ENCODE results near the gene NPRL2. TPM values are rescaled to one million over a fixed set of nuclear protein-coding genes. Genes with fewer than 3 reads are reported as not detected.
A peak's percentile ranks its signal among the peaks of the same experiment; 100 is the strongest.

Gene NPRL2
- total RNA-seq, 2 experiments from 2014 or later = 59.8 to 60.3 TPM

DNA sequence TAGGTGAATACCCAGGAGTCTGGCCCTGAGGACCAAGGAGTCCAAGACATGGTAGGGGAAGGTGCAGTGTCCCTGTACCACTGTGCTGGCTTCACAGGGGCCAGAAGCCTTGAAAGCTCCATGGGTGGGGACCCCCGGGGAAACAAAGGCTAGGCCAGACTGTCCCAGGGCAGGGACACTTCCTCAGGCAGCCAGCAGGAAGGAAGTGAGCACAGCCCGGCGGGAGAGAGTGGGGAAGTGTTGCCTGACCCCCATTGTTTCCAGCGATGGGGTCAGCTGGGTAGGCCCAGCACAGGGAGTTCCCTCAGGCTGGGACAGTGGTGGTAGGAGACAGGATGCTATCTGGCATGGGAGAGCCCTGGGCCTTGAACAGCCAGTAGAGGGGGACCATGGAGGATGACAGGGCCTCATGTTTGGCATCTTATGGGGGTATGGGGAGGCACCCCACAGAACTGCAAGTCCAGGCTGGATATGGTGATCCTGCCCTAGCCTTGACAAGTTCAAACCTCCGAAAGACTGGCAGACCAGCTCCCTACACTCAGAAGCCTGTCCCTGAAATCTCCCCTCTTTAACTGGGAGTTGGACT is 26.9 kb downstream of the NPRL2 start:
- DNase-seq (no peak), ATAC-seq (no peak)
- Mint-ChIP-seq H3K27me3 (ENCODE audit: low read depth) (no peaks in the 10 kb centered on the region), H3K36me3 (ENCODE audit: low read depth) (peaks cover 21% of the 10 kb centered on the region), H3K27ac (peak overlapping the region; percentile 43), H3K9me3 (ENCODE audit: insufficient read depth) (no peaks in the 10 kb centered on the region), H3K4me1 (ENCODE audit: low read depth) (peaks cover 46% of the 10 kb centered on the region), H3K4me3 (no peak overlapping the region)
- CTCF ChIA-PET = interaction anchor here (0.5 to 7.4 kb wide), 21 partner anchors 8 to 1931 kb away, joined by 3 to 113 read pairs (median 7); partner anchors contain the start of genes HYAL1, HYAL3, IFRD2 and LSMEM2
- POLR2A ChIA-PET = interaction anchor here (0.8 to 3.8 kb wide), 5 partner anchors 11 to 31 kb away, joined by 4 to 20 read pairs (median 4); partner anchors contain the start of genes HYAL3, IFRD2 and NAA80

DNA sequence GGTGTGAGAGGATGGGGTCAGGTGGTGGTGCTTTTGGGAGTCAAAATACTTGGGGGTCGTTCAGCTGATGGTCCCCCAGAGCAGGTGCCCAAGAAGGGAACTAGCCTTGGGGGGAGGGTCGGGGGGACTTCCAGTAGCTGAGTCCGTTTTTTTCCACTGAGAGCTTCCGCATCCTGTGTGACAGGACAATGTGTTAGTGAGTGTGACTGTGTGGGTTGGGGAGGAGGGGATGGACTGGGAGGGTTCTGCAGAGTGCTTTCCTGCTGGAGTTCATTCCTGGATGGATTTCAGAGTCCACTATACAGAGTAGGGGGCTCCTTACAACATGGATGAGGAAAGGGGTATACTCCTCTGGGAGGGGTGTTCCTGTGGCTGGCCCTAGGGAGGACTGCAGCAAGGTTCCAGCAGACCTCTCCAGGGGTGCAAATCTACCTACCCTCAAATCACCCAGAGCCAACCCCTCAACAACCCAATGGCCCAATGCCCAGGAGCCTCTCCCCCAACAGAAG is 27.4 kb downstream of the NPRL2 start:
- no peaks in the 10 kb centered on the region for H3K9me3 Mint-ChIP-seq (ENCODE audit: insufficient read depth)
- ChIA-PET CTCF (interaction anchor here (1.1 to 7.4 kb wide), 5 partner anchors 8 to 89 kb away, joined by 4 to 113 read pairs (median 17); partner anchors contain the start of genes HYAL1, HYAL3 and NAA80), POLR2A (interaction anchor here (0.8 to 3.8 kb wide), 3 partner anchors 12 to 31 kb away, joined by 4 to 20 read pairs (median 4); partner anchors contain the start of gene IFRD2)
- H3K27ac Mint-ChIP-seq = peak overlapping the region; percentile 43
- no peak overlapping the region for H3K4me3 Mint-ChIP-seq
- H3K4me1 Mint-ChIP-seq (ENCODE audit: low read depth) = peaks cover 44% of the 10 kb centered on the region
- peak; percentile 20 for DNase-seq
- H3K36me3 Mint-ChIP-seq (ENCODE audit: low read depth) = peaks cover 16% of the 10 kb centered on the region
- no peaks in the 10 kb centered on the region for H3K27me3 Mint-ChIP-seq (ENCODE audit: low read depth)
- ATAC-seq = no peak

DNA sequence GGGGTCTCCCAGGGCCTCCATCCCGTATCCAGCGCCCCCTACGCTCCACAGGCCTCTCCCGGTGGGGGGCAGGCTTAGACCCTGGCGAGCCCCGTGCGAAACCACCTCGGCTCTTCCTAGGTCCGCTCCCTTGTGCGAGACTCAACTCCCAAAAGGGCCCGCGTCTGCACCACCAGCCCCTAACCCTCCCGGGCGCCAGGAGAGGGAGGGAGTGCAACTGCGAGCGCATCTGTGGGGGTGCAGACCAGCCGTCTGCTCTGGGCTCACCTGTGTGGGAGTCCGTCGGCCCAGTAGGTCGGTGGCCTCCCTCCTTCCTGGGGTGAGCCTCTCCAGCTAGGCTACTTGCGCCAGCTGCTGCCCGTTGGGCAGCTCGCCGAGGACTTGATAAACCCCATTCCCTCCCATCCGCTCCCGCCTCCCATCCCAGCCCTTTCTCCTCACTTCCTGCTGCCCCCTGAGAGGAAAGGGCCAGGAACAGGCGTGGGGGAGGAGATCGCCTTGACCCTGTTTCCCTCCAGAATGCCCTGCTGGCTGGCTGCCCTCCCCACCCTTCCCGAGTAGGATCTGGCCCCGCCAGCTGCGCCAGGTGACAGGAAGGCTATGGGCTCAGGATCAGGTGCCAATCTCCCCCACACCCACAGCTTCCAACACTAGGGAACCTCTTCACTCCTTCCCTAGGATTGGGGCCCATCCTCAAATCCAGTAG is 28.0 kb downstream of the NPRL2 start, which contains the start of gene HYAL2:
TSS of gene HYAL2 (minus strand) at position 360 of the 706 bp plus-strand sequence. CDS start 2,256 bp downstream, outside the sequence.
- CTCF ChIA-PET = interaction anchor here (1.4 to 7.4 kb wide), 4 partner anchors 15 to 76 kb away, joined by 3 to 113 read pairs (median 30); partner anchors contain the start of genes HYAL1, HYAL3 and NAA80
- H3K27me3 Mint-ChIP-seq (ENCODE audit: low read depth) = no peaks in the 10 kb centered on the region
- POLR2A ChIA-PET = interaction anchor here (0.8 to 3.8 kb wide), 5 partner anchors 12 to 30 kb away, joined by 4 to 20 read pairs (median 4); partner anchors contain the start of genes IFRD2 and RASSF1

DNA sequence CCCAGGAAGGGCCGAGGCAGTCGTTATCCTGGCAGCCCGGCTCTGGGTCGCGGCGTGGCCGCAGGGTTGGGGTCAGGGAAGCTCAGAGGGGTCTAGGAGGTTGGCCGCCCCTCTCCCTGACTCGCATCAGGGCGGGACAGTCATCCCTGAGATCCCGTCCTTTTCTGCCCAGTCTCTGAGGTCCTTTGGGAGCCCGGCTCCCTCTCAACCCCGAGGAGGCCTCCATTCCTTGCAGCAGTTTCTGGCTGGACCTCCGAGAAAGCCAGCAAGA is 28.5 kb downstream of the NPRL2 start:
- no peaks in the 10 kb centered on the region for H3K27me3 Mint-ChIP-seq (ENCODE audit: low read depth)
- peaks cover 14% of the 10 kb centered on the region for H3K36me3 Mint-ChIP-seq (ENCODE audit: low read depth)
- H3K9me3 Mint-ChIP-seq (ENCODE audit: insufficient read depth) = no peaks in the 10 kb centered on the region
- ChIA-PET CTCF (interaction anchor here (1.0 to 7.4 kb wide), 6 partner anchors 15 to 79 kb away, joined by 3 to 113 read pairs (median 4); partner anchors contain the start of genes HYAL1, HYAL3, NAA80 and ZMYND10), POLR2A (interaction anchor here (1.0 to 3.8 kb wide), 4 partner anchors 15 to 30 kb away, joined by 4 to 20 read pairs (median 9); partner anchors contain the start of genes HYAL3, IFRD2, NAA80 and RASSF1)
- no peak for ATAC-seq
- DNase-seq = no peak
- H3K4me1 Mint-ChIP-seq (ENCODE audit: low read depth) = peaks cover 43% of the 10 kb centered on the region
- H3K4me3 Mint-ChIP-seq = peak overlapping the region; percentile 89
- no peak overlapping the region for H3K27ac Mint-ChIP-seq

More for the DNA sequence above, 28.0 kb downstream of the NPRL2 start, which contains the start of gene HYAL2:
- Mint-ChIP-seq H3K36me3 (ENCODE audit: low read depth) (peaks cover 14% of the 10 kb centered on the region), H3K9me3 (ENCODE audit: insufficient read depth) (no peaks in the 10 kb centered on the region), H3K4me3 (peak within 1 kb of the TSS; percentile 89), H3K27ac (peak within 1 kb of the TSS; percentile 95), H3K4me1 (ENCODE audit: low read depth) (peaks cover 44% of the 10 kb centered on the region)
- no peak for ATAC-seq
- no peak for DNase-seq

DNA sequence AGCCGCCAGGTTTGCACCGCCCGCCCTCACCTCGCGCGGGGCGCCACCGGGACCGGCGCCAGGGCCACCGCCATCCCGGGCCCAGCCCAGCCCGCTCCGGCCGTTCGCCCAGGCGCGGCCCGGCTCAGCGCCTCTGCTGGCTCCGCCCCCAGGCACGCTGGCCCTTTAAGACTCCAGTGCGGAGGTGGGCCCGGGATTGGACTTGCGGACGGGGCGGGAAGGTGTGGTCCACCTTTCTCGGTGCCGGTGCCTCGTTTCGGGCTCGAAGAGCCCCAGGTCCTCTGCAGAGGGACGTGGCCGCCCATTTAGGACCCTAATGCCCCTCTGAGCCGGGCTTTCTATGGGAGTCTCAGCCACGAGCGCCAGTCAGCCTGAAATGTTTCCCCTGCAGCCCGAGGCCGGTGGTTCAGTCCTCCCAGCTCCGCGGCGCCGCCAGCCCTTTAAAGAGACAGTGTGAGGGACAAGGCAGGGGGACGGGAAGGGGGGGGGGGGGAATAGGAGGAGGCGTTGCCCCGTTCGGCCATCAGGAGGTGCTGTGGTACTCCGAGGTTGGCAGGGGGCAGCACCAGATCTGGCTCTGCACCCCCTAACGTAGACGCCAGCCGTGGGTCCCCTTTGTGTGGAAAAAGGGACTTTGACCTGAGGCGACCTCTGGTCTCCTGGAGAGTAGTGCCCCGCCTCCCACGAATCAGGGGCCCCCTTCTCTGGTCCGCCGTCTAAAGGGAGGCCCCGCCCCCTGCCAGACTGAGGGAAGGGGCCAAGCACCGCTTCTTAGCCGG is 29.1 kb downstream of the NPRL2 start:
- Mint-ChIP-seq H3K36me3 (ENCODE audit: low read depth) (peaks cover 14% of the 10 kb centered on the region), H3K4me3 (peak overlapping the region; percentile 89), H3K9me3 (ENCODE audit: insufficient read depth) (no peaks in the 10 kb centered on the region), H3K27me3 (ENCODE audit: low read depth) (no peaks in the 10 kb centered on the region), H3K27ac (peak overlapping the region; percentile 95), H3K4me1 (ENCODE audit: low read depth) (peaks cover 43% of the 10 kb centered on the region)
- DNase-seq = peak; percentile 88
- CTCF ChIA-PET = interaction anchor here (0.8 to 7.4 kb wide), 8 partner anchors 15 to 93 kb away, joined by 3 to 113 read pairs (median 4); partner anchors contain the start of genes HYAL1, HYAL3, IFRD2 and NAA80
- POLR2A ChIA-PET = interaction anchor here (1.0 to 3.8 kb wide), 4 partner anchors 16 to 29 kb away, joined by 4 to 20 read pairs (median 9); partner anchors contain the start of genes HYAL3, IFRD2, NAA80 and RASSF1
- ATAC-seq = peak; percentile 82

DNA sequence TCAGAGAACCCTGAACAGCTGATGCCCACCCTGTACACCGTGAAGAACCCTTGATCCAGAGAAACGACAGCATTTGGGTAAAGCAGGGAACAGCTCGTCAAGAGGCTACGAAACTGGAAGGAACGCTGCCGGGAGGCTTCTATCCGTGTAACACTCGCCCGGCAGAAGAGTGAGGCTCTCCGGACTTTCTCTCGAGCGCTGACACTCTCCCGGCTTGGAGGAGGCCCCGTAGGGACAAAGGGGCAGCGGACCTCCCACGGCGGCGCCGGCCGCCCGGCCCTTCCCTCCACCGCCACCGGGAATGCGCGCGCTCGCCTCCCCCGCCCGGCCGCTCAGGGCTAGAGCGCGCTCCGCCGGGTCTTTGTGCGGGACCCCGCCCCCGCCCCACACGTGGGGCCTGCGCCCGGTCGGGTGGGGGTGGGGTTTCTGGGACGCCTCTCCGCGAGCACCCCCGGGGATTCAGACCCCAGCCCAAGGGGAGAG is 29.7 kb downstream of the NPRL2 start:
- POLR2A ChIA-PET = interaction anchor here (1.4 to 3.8 kb wide), 3 partner anchors 16 to 22 kb away, joined by 4 to 20 read pairs (median 14); partner anchors contain the start of genes HYAL3, NAA80 and RASSF1
- Mint-ChIP-seq H3K27ac (peak overlapping the region; percentile 82), H3K36me3 (ENCODE audit: low read depth) (peaks cover 14% of the 10 kb centered on the region), H3K4me1 (ENCODE audit: low read depth) (peaks cover 44% of the 10 kb centered on the region), H3K9me3 (ENCODE audit: insufficient read depth) (no peaks in the 10 kb centered on the region), H3K27me3 (ENCODE audit: low read depth) (no peaks in the 10 kb centered on the region), H3K4me3 (peak overlapping the region; percentile 89)
- peak; percentile 57 for ATAC-seq
- CTCF ChIA-PET = interaction anchor here (0.8 to 7.4 kb wide), 9 partner anchors 16 to 93 kb away, joined by 3 to 113 read pairs (median 3); partner anchors contain the start of genes HYAL1, HYAL3, IFRD2 and NAA80
- DNase-seq = peak; percentile 67

DNA sequence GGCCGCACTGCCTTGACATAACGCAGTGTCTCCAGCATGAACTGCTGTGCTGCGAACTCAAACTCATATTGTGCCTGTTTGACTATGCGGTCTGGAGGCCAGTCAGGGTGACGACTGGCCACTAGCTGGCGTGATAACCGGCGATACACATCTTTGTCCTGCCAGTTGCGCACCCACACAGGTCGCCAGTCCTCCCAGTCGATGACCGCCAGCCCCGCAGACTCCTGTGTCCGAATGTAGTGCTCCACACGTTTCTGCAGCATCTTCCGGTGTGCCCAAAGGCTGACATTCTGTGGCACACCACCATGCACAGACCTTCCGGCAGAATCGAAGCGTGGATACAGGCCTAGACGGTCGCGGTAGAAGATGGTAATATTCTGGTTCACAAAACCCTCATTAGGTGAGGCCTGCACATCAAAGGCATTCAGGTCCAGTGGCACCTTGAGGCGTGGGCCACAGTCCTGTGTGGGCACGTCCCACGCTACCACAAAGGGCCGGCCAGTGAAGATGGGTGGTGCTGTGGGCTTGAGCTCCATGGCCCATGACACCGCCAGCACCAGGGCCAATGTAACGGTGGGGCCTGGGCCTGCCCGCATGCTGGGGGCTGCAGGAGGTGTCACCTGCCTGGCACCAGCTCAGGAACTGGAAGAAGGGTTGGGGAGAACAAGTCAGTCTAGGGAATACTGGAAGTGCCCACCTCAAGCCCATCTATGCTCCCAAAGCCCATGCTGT is 30.5 kb downstream of the NPRL2 start:
- CTCF ChIA-PET = interaction anchor here (1.0 to 7.4 kb wide), 6 partner anchors 8 to 93 kb away, joined by 3 to 113 read pairs (median 6); partner anchors contain the start of genes HYAL1, HYAL3, IFRD2 and NAA80
- no peaks in the 10 kb centered on the region for H3K27me3 Mint-ChIP-seq (ENCODE audit: low read depth)
- peak overlapping the region; percentile 89 for H3K4me3 Mint-ChIP-seq
- peaks cover 14% of the 10 kb centered on the region for H3K36me3 Mint-ChIP-seq (ENCODE audit: low read depth)
- POLR2A ChIA-PET = interaction anchor here (3.3 to 3.5 kb wide), 2 partner anchors 8 to 21 kb away, joined by 13 to 14 read pairs; partner anchors contain the start of genes HYAL3, NAA80 and TUSC2
- peaks cover 50% of the 10 kb centered on the region for H3K4me1 Mint-ChIP-seq (ENCODE audit: low read depth)
- H3K27ac Mint-ChIP-seq = no peak overlapping the region
- DNase-seq (no peak), ATAC-seq (no peak)
- H3K9me3 Mint-ChIP-seq (ENCODE audit: insufficient read depth) = no peaks in the 10 kb centered on the region

DNA sequence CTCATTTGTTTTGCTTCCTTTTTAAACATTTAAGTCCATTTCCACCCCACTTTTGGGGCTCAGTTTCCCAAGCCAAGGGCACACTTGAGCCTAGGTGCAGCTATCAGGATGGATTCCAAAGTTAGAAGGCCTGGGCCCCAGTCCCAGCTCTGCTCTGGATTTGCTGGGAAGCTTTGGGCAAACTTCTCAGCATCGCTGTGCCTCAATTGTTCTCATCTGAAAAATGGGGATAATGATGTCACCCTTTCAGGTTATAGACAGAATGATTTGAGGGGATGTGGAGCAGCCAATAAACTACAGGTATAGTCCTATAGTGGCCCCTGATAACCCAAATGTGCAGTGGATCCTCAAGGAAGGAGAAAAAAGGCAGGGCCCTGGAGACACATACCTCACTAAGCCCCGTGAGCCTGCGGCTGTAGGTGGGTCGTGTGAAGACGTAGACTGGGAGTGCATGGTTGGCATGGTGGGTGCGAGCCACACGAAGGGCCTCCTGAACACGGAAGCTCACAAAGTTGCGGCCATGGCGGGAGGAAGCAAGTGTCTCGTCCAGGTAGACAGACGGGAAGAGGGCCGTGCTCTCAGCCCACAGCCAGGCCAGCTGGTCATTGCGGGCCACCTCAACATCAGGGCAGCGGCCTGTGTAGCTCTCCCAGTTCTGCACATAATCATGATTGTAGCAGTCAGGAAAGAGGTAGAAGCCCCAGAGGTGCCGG is 31.2 kb downstream of the NPRL2 start:
- Mint-ChIP-seq H3K4me3 (peak overlapping the region; percentile 6), H3K27me3 (ENCODE audit: low read depth) (no peaks in the 10 kb centered on the region), H3K4me1 (ENCODE audit: low read depth) (peaks cover 47% of the 10 kb centered on the region), H3K9me3 (ENCODE audit: insufficient read depth) (no peaks in the 10 kb centered on the region), H3K36me3 (ENCODE audit: low read depth) (peaks cover 8% of the 10 kb centered on the region), H3K27ac (no peak overlapping the region)
- ChIA-PET POLR2A (interaction anchor here (1.3 to 3.5 kb wide), 4 partner anchors 9 to 20 kb away, joined by 4 to 14 read pairs (median 11); partner anchors contain the start of genes HYAL3, NAA80 and TUSC2), CTCF (interaction anchor here (1.9 to 7.4 kb wide), 3 partner anchors 8 to 92 kb away, joined by 5 to 113 read pairs (median 5); partner anchors contain the start of genes HYAL1, HYAL3, NAA80 and TUSC2)
- DNase-seq (no peak), ATAC-seq (no peak)

DNA sequence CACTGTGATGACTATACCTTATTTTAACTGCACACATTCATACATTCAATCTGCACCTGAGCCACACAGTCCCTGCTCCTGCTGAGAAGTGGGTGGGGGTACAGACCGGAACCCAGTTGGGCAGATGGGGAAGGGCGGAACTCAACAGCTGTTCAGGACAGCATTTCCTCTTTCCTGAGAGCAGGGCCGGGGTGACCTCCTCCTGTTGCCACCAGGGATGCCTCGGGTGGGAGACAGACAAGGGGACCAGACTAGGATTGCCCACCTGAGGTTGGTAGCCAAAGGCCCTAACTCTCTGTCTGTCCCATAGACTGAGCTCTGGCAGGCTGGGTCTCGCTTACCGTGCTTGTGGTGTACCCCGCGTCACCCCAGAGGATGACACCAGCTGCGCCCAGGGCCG is 32.0 kb downstream of the NPRL2 start:
- H3K4me3 Mint-ChIP-seq = no peak overlapping the region
- CTCF ChIA-PET = interaction anchor here (1.9 to 7.4 kb wide), 3 partner anchors 9 to 92 kb away, joined by 5 to 113 read pairs (median 5); partner anchors contain the start of genes HYAL1, HYAL3, NAA80 and TUSC2
- peaks cover 8% of the 10 kb centered on the region for H3K36me3 Mint-ChIP-seq (ENCODE audit: low read depth)
- H3K27me3 Mint-ChIP-seq (ENCODE audit: low read depth) = no peaks in the 10 kb centered on the region
- H3K4me1 Mint-ChIP-seq (ENCODE audit: low read depth) = peaks cover 43% of the 10 kb centered on the region
- ATAC-seq = no peak
- no peak overlapping the region for H3K27ac Mint-ChIP-seq
- POLR2A ChIA-PET = interaction anchor here (1.3 to 3.5 kb wide), 4 partner anchors 9 to 19 kb away, joined by 4 to 14 read pairs (median 11); partner anchors contain the start of genes HYAL3, NAA80 and TUSC2
- no peak for DNase-seq
- H3K9me3 Mint-ChIP-seq (ENCODE audit: insufficient read depth) = no peaks in the 10 kb centered on the region
